ENCODE results near the gene DDX6. TPM values are rescaled to one million over a fixed set of nuclear protein-coding genes. Genes with fewer than 3 reads are reported as not detected.
"Not testable (repeated sequence)": the region's sequence is repeated elsewhere in the genome, so short reads cannot be mapped to it uniquely, and the experiment has no call there.

Gene DDX6
- 127 and 258 TPM in 2 replicates for total RNA-seq

- DNase-seq (ENCODE audit: low read depth) = peak; percentile 58
Measured at GRCh38 chr11:118791111-118791960, at the start of gene DDX6. DDX6 (minus strand) TSS chr11:118791164; CDS start chr11:118786251, 4,913 bp downstream.

GRCh38 chr11:118838905-118839553 is 48.1 kb upstream of the DDX6 start:
- DNase-seq (ENCODE audit: low read depth) = no peak

- no peak for DNase-seq (ENCODE audit: low read depth)
Measured at GRCh38 chr11:118837868-118838267, 46.9 kb upstream of the DDX6 start.

DNA sequence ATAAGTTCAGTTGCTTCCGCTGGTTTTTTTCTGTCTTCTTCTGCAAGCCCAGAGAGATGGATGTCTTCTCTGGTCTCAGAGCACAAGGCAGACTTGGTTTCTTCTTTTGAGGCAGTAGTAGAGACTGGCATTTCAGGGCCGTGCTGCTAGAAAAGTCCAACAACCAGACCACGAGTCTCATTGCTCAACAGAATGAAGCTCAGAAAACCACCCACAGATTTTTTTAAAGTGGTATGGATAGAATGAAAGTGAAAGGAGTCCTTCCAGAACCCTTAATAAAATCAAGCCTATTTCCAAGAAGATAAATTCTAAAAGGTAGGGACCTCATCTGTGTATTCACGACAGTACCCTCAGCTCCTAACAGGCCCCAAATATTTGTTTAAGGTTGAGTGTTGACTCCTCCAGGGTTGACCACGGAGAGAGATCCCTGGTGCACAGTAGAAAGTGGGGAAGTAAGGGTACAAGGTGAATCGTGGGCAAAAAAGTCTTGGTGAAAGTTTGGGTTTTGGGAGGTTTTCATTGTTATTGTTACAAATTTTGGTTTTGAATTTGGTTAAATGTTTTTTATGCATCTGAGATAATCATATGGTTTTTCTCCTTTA is 43.6 kb upstream of the DDX6 start:
- DNase-seq (ENCODE audit: low read depth) = peak; percentile 36

- DNase-seq (ENCODE audit: low read depth) = no peak
Measured at GRCh38 chr11:118827118-118827517, 36.2 kb upstream of the DDX6 start.

DNA sequence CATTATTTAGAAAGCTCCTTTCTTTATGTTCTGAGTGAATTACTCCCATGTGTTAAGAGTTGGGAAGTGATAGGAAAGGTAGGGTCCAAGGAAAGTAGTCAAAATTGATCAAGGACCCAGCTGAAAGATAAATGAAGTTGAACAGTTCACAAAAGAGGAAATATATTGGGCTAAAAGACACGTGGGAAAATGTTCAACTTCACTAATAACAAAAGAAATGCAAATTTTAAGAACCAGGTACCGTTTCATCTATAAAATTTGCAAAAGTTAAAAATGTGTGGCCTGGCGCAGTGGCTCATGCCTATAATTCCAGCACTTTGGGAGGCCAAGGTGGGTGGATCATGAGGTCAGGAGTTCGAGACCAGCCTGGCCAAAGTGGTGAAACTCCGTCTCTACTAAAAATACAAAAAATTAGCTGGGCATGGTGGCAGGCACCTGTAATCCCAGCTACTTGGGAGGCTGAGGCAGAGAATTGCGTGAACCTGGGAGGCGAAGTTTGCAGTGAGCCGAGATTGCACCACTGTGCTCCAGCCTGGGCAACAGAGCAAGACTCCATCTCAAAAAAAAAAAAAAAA is 32.1 kb upstream of the DDX6 start:
- DNase-seq (ENCODE audit: low read depth) = not testable (repeated sequence)

DNA sequence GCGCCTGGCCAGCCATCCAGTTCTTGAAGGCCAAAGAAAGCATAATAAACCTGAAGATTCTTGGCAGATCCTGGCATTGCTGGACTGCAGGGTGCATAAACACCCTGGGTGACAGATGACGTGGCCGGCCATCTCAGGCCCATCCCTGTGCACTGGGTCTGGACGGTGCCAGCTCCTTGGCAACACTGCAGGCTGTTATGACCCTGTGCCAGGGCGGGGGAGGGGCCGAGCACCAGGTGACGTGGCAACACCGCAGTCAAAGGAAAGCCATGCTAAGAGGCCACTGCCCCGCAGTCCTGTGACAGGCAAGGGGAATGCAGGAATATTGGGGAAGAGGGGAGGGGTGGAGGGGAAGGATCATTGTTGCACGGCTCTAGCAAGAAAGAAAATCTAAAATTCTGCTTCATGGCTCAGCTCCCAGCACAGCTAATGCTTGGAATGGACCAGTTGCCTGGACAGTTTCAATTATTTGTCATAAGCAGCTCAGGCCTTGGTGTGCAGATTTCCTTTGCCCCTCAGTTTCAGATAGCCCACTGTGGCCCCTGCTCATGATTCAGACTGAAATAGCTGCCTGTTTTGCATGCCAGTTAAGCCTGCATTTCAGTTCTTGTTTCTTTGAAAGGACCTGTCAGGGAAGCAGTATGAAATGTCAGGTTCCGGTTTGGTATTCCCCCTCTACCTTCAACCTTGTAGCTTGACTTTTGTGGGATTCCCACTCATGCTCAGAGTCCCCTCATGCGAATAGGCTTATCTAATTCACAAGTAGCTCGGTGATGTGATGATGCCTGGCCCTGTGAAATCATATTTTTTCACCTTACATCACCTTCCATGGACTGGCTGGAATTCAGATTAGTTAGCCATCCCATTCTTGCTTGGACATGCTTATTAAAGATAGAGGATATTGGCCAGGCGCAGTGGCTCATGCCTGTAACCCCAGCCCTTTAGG is 29.7 kb upstream of the DDX6 start:
- DNase-seq (ENCODE audit: low read depth) = peak; percentile 87

- not testable (repeated sequence) for DNase-seq (ENCODE audit: low read depth)
Measured at GRCh38 chr11:118820025-118820379, 29.0 kb upstream of the DDX6 start.

DNA sequence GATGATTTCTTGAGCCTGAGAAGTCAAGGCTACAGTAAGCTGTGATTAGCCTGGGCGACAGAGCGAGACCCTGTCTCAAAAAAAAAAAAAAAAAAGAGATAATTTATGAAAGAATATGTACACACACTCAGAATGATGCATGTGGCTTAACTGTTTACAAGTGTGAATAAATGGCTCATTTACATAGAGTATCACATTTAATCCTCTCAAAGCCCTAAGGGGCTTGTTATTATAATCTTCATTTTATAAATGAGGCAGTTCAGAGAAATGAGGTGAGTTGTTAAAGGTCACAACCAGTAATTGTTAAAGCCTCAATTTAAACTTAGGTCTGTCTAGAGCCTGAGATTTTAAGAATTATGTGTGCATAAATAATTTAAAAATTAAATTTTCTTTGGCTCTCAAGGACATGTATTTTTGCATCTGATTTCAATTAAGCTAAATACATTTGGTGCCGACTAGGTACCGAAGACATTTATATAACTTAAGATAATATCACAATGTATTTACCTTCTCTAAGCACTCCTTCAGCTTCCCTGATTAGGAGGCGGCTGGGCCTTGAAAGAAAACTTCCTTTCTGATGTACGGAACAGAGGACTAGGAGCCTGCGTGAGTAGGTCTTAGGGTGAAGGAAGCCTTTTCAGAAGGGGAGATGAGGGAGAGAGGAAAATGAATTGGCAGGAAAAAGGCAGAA is 28.5 kb upstream of the DDX6 start:
- no peak for DNase-seq (ENCODE audit: low read depth)

GRCh38 chr11:118818130-118818529 is 27.2 kb upstream of the DDX6 start:
- no peak for DNase-seq (ENCODE audit: low read depth)

DNA sequence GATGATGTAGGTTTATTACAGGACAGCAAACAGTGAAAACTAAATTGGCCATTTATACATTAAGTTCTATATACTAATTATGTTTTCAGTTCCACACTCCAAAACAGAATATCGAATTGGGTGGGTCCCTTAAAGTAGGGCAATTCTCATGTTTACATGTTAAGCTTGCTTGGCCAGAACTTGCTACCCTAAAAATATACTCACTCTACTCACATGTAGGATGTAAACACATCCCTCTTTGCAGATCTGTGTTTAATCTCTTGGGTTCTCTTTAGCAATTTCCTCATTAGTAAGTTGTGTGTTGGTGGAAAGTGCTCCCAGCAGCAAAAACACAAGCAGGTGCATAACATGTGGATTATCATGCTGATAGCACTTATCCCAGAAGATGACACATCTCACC is 22.6 kb upstream of the DDX6 start:
- DNase-seq (ENCODE audit: low read depth) = no peak

- DNase-seq (ENCODE audit: low read depth) = no peak
Measured at GRCh38 chr11:118812485-118812884, 21.5 kb upstream of the DDX6 start.

- no peak for DNase-seq (ENCODE audit: low read depth)
Measured at GRCh38 chr11:118807800-118808778, 17.1 kb upstream of the DDX6 start.

- no peak for DNase-seq (ENCODE audit: low read depth)
Measured at GRCh38 chr11:118806400-118806799, 15.4 kb upstream of the DDX6 start.

GRCh38 chr11:118804094-118804493 is 13.1 kb upstream of the DDX6 start:
- DNase-seq (ENCODE audit: low read depth) = no peak

- no peak for DNase-seq (ENCODE audit: low read depth)
Measured at GRCh38 chr11:118799372-118799771, 8.4 kb upstream of the DDX6 start.

- no peak for DNase-seq (ENCODE audit: low read depth)
Measured at GRCh38 chr11:118797510-118797909, 6.5 kb upstream of the DDX6 start.

DNA sequence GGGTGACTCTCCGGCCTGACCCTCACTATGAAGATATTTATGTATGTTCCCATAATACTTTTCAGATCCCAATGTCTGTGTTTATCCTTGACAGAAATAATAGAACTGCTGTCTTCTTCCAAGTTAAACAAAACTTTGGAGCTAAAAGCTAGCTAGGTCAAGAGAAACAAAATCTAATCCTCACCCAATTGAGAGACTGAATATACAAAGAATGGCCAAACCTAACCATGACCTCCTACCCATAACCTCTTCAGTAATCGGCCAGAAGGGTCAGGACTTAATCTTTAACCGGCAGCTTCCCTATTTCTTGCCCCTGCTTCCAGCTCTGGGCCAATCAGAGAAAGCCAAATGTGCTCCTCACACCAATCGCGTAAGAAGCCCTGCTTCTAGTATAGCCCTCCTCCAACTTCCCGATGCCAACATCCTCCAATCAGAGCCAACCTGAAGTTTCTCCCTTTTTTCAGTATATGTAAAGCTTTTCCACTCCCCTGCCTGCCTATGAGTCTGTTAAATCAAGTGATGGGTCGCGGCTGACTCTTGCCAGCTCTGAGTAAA is 1.7 kb upstream of the DDX6 start:
- peak; percentile 94 for DNase-seq (ENCODE audit: low read depth)

DNA sequence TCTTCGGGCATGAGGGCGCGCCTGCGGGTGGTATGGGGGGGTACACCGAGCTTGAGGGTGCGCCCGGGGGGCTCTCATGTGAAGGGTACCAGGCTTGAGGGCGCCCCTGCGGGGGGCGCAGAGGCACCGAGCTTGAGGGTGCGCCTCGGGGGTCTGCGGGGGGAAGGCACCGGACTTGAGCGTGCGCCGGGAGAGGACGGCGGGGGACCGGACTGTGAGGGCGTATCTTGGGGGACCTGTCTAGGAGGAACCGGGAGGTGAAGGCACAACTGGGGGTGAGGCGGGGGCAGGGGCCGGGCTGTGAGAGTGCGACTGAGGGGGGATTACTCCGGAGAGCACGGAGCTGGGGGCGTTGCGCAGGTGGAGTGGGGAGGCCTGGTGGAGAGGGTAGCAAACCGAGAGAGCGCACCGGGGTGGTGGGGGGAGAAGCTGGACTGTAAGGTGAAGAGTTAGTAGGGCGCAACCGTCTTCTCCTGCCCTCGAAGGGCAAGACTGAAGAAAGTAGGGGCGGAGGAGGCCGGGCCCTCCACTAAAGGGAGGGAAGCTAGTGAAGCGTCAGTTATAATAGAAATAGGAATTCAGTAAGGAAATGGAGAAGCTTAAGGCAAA is 1.1 kb upstream of the DDX6 start:
- DNase-seq (ENCODE audit: low read depth) = no peak
